Upper lobe of right lung (tissue), 1 donor: Measurements from ENCODE around the gene BTBD8. TPM values are rescaled to one million over a fixed set of nuclear protein-coding genes. Genes with fewer than 3 reads are reported as not detected.
A peak's percentile ranks its signal among the peaks of the same experiment; 100 is the strongest.

Experiments
- ATAC-seq: fragments of 200-7000 bp; cut with Tn5 transposase; one replicate; pipeline ENCODE4 v1.9.1; 2020; ENCODE audit warnings: mild to moderate bottlenecking, moderate library complexity
- DNase-seq: peaks from one replicate; pipeline ENCODE4 v3.0.0-alpha.2; 2020
- H3K27ac ChIP-seq: fragments of 200-600 bp; one replicate; pipeline ENCODE4 v1.8.0; 2022
- H3K27me3 ChIP-seq: fragments of 200-600 bp; one replicate; pipeline ENCODE4 v1.8.0; 2022; ENCODE audit warnings: mild to moderate bottlenecking
- H3K36me3 ChIP-seq: fragments of 200-600 bp; one replicate; pipeline ENCODE4 v1.8.0; 2022
- H3K4me1 ChIP-seq: fragments of 200-600 bp; one replicate; pipeline ENCODE4 v1.8.0; 2022
- H3K4me3 ChIP-seq: fragments of 200-600 bp; one replicate; pipeline ENCODE4 v1.8.0; 2022; ENCODE audit warnings: mild to moderate bottlenecking
- H3K9me3 ChIP-seq: fragments of 200-600 bp; one replicate; pipeline ENCODE4 v1.8.0; 2022
- intact Hi-C: fragments of 100-400 bp; cut with DNase I; formaldehyde crosslinking; loops from one replicate; pipeline ENCODE4 v1.11.0; 2022
- total RNA-seq: library from RNA; stranded (reverse); fragmentation: NEBNext Ultra II Directional; extraction: Animal tissue kit (Norgen Biotek cat#: 25700); gene quantifications from one replicate; pipeline ENCODE4 v1.2.1, GENCODE V29; 2021
- TF ChIP-seq, protein P1 (sequence below): fragments of 200-600 bp; IDR thresholded peaks from one replicate; pipeline ENCODE4 v1.8.0; 2022; ENCODE audit warnings: antibody characterized with exemption
- donor health status: DM: no; HTN: yes; CAD: no; lungs with severe emphysema.

The BTBD8 gene
- total RNA-seq, 1 donor from 2014 or later: 5.1 TPM

DNA sequence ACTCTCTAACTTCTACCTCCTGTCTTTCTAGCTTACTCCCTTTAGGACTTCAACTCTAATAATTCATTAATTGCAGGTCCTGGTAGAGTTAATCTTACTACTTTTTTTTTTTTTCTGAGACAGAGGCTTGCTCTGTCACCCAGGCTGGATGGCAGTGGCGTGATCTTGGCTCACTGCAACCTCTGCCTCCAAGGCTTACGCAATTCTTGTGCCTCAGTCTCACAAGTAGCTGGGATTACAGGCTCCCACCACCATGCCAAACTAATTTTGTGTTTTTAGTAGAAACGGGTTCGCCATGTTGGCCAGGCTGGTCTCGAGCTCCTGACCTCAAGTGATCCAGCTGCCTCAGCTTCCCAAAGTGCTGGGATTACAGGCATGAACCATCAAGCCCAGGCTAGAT, 15.7 kb downstream of the BTBD8 start:
- TF ChIP-seq, protein P1, sequence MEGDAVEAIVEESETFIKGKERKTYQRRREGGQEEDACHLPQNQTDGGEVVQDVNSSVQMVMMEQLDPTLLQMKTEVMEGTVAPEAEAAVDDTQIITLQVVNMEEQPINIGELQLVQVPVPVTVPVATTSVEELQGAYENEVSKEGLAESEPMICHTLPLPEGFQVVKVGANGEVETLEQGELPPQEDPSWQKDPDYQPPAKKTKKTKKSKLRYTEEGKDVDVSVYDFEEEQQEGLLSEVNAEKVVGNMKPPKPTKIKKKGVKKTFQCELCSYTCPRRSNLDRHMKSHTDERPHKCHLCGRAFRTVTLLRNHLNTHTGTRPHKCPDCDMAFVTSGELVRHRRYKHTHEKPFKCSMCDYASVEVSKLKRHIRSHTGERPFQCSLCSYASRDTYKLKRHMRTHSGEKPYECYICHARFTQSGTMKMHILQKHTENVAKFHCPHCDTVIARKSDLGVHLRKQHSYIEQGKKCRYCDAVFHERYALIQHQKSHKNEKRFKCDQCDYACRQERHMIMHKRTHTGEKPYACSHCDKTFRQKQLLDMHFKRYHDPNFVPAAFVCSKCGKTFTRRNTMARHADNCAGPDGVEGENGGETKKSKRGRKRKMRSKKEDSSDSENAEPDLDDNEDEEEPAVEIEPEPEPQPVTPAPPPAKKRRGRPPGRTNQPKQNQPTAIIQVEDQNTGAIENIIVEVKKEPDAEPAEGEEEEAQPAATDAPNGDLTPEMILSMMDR: no peak
- no peaks in the 10 kb centered on the region for H3K4me1 ChIP-seq
- no peaks in the 10 kb centered on the region for H3K36me3 ChIP-seq
- no peaks in the 10 kb centered on the region for H3K27me3 ChIP-seq
- DNase-seq (no peak), ATAC-seq (no peak)
- no peak overlapping the region for H3K4me3 ChIP-seq
- no peak overlapping the region for H3K27ac ChIP-seq
- no peaks in the 10 kb centered on the region for H3K9me3 ChIP-seq
- intact Hi-C loops: no loop called here

- intact Hi-C loops: no loop called here
- peak; percentile 88 for ATAC-seq
- Histone ChIP-seq H3K27ac (no peak overlapping the region), H3K4me1 (no peaks in the 10 kb centered on the region), H3K4me3 (no peak overlapping the region), H3K36me3 (no peaks in the 10 kb centered on the region), H3K27me3 (no peaks in the 10 kb centered on the region), H3K9me3 (no peaks in the 10 kb centered on the region)
- DNase-seq: no peak
- TF ChIP-seq, protein P1: no peak
Measured at GRCh38 chr1:92096317-92096716, 16.2 kb downstream of the BTBD8 start.

DNA sequence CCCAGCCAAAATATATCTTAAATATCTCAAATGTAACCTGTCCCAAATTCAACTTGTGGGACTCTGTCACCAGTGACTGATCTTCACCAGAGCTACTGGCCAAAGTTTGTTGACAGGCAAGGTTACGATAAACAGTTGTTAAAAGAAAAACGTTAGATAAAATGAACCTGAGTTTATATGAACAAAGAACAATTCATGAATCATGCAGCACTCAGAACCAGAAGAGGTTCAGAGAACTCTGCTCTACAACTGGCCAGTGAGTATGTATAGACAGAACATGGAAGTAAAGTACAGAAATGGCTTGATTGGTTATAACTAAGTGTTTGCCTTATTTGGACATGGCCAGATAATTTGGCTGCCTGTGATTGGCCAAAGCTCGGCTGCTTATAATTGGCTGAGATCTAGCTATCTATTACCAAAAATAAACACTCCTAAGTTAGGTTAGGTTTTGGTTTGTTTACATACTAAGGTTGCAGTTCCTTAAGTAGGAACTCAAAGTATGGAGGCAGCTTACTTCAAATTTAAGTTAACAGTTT, 25.5 kb downstream of the BTBD8 start:
- no peaks in the 10 kb centered on the region for H3K4me1 ChIP-seq
- ATAC-seq (no peak), DNase-seq (no peak)
- TF ChIP-seq, protein P1: no peak
- no peak overlapping the region for H3K27ac ChIP-seq
- H3K9me3 ChIP-seq: no peaks in the 10 kb centered on the region
- no peak overlapping the region for H3K4me3 ChIP-seq
- H3K36me3 ChIP-seq: peaks cover 3% of the 10 kb centered on the region
- H3K27me3 ChIP-seq: no peaks in the 10 kb centered on the region
- intact Hi-C loops: no loop called here

DNA sequence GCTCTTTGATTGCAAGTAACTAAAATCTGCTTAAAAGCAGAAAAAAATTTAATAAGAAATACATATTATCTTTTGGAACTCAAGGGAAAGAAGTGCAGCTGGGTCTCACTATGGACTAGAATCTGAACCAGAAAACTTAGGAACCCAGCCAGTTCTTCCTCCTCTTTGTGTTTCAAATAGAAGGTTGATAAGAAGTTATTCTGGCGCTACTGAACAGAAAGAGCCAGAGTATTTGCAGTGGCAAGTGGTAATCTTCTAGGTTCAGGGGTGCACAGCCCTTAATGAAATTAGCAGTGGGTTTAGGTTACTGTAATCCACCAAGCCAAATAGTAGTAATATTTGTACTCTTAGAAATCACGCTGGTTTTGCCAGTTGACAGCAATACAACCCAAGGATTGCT, 28.5 kb downstream of the BTBD8 start:
- intact Hi-C loops: no loop called here
- H3K27me3 ChIP-seq: no peaks in the 10 kb centered on the region
- no peak for DNase-seq
- no peaks in the 10 kb centered on the region for H3K4me1 ChIP-seq
- H3K36me3 ChIP-seq: no peaks in the 10 kb centered on the region
- TF ChIP-seq, protein P1: no peak
- no peaks in the 10 kb centered on the region for H3K9me3 ChIP-seq
- no peak for ATAC-seq
- no peak overlapping the region for H3K4me3 ChIP-seq
- H3K27ac ChIP-seq: no peak overlapping the region

DNA sequence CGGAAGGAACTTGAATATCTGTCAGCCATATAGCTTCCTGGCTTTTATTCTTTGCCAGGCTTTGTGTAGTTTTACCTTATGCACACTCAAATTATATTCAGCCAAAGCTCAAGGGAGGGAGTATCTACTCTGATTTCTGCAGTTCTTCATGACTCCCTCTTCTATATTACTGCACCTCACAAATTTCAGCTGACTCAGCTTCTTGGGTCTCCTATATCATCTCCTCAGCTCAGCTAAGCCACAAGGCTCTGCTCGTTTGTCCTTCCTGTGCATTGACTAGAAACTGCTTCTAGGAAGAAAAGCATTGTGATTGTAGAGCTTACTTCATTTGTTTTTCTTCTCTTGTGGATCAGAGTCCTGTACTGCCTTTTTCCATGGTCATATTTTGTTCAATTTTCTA, 37.4 kb downstream of the BTBD8 start:
- Histone ChIP-seq H3K4me3 (no peak overlapping the region), H3K27ac (no peak overlapping the region), H3K27me3 (no peaks in the 10 kb centered on the region), H3K9me3 (no peaks in the 10 kb centered on the region), H3K36me3 (no peaks in the 10 kb centered on the region), H3K4me1 (no peaks in the 10 kb centered on the region)
- intact Hi-C loops: no loop called here
- ATAC-seq (no peak), DNase-seq (no peak)
- TF ChIP-seq, protein P1: no peak

DNA sequence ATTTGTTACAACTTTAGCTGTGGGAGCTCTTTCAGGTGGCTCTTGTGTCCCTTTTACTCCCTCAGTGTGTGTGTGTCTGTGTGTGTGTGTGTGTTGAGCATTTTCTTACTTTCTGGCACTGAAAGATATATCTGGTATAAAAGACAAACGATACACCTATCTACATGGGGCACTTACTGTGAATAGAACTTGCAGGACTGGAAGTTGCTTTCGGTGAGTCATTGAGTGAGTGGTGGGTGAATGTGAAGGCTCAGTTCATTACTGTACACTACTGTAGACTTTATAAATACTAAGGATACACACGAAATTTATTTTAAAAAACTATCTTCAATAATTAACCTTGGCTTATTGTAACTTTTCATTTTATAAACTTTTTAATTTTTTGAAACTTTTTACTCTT, 38.7 kb downstream of the BTBD8 start:
- H3K27me3 ChIP-seq: no peaks in the 10 kb centered on the region
- ATAC-seq (no peak), DNase-seq (no peak)
- no peaks in the 10 kb centered on the region for H3K36me3 ChIP-seq
- TF ChIP-seq, protein P1: no peak
- no peak overlapping the region for H3K4me3 ChIP-seq
- H3K9me3 ChIP-seq: no peaks in the 10 kb centered on the region
- H3K27ac ChIP-seq: no peak overlapping the region
- H3K4me1 ChIP-seq: no peaks in the 10 kb centered on the region
- intact Hi-C loops: no loop called here
